K562 (cell line): ENCODE measurements around the gene RNF34. TPM values are rescaled to one million over a fixed set of nuclear protein-coding genes. Genes with fewer than 3 reads are reported as not detected.

ENCODE experiments used
- ATAC-seq: fragments of 200-7000 bp; cut with Tn5 transposase; 3 replicates; pipeline ENCODE4 v1.9.1; 2020; ENCODE audit warnings: moderate library complexity
- BruUV-seq: library from RNA; stranded (reverse); fragments of 400-500 nt; replicated peaks from 2 replicates; lab custom pipeline; 2021; lab: Mats Ljungman, UMichigan
- CTCF ChIA-PET: fragments of 300-600 bp; formaldehyde crosslinking; extraction: SDS; loops from one replicate; lab custom pipeline; 2021; ENCODE audit warnings: low intra/inter-chr PET ratio; lab: Yijun Ruan, JAX
- POLR2A ChIA-PET: fragments of 300-600, 350-650 bp; sonication (Branson Sonifier 250); formaldehyde crosslinking; extraction: SDS; loops from one replicate; lab custom pipeline; 2021; ENCODE audit warnings: antibody characterized with exemption, inconsistent platforms; lab: Yijun Ruan, JAX
- DNase-seq, 4 experiments: peaks; one replicate each; pipeline versions ENCODE4 v3.0.0 to v3.0.0-alpha.2; 2011 to 2018; ENCODE audit warnings: low spot score in 3 of 4, mixed read lengths in 3 of 4; ENCODE audit errors: extremely low read depth in 1 of 4
- FAIRE-seq: peaks from 2 replicates; lab custom pipeline; 2011; peaks lifted over from hg19 to GRCh38; lab: Jason Lieb, UNC
- H2AFZ ChIP-seq: 2 replicates; pipeline ENCODE4 v1.6.0; 2011; ENCODE audit warnings: low read depth, low read length, control low read depth, inconsistent platforms
- H3K27ac ChIP-seq: fragments of 200-600 bp; 3 replicates; pipeline ENCODE4 v1.8.0; 2011; ENCODE audit warnings: low read depth, mild to moderate bottlenecking, control low read depth, inconsistent platforms, low read length, moderate library complexity, mixed read lengths; ENCODE audit errors: extremely low read depth
- H3K27me3 ChIP-seq, 2 experiments: fragments of 300-600 bp in 1 of 2; 2 replicates in 1 of 2; 3 replicates in 1 of 2; pipeline versions ENCODE4 v1.6.0 to v1.8.0; 2011; ENCODE audit warnings: inconsistent platforms in 2 of 2, low read length in 2 of 2, mild to moderate bottlenecking in 1 of 2, mixed read lengths in 1 of 2, moderate library complexity in 1 of 2; ENCODE audit not compliant: control insufficient read depth in 2 of 2, insufficient read depth in 2 of 2
- H3K36me3 ChIP-seq: fragments of 300-600 bp; 3 replicates; pipeline ENCODE4 v1.8.0; 2011; ENCODE audit warnings: mild to moderate bottlenecking, low read length, inconsistent platforms; ENCODE audit not compliant: control insufficient read depth, insufficient read depth
- H3K4me1 ChIP-seq, 2 experiments: fragments of 200-600 bp in 1 of 2; replicated peaks in 1 of 2; 2 replicates in 1 of 2; 3 replicates in 1 of 2; pipeline versions ENCODE4 v1.5.1 to v1.8.0; 2011; ENCODE audit warnings: inconsistent platforms in 2 of 2, low read length in 2 of 2, mild to moderate bottlenecking in 1 of 2, mixed read lengths in 1 of 2, moderate library complexity in 1 of 2; ENCODE audit not compliant: control insufficient read depth in 2 of 2, insufficient read depth in 2 of 2
- H3K4me2 ChIP-seq: 2 replicates; pipeline ENCODE4 v1.6.1; 2011; ENCODE audit warnings: low read length, control low read depth, inconsistent platforms, mixed read lengths; ENCODE audit not compliant: insufficient read depth
- H3K4me3 ChIP-seq: fragments of 200-600 bp; sonication (generic), shearing (Covaris generic); 2 replicates; pipeline ENCODE4 v1.5.1; 2016; ENCODE audit warnings: control low read depth, inconsistent platforms
- H3K79me2 ChIP-seq: fragments of 200-600 bp; 3 replicates; pipeline ENCODE4 v1.8.0; 2011; ENCODE audit warnings: low read length, inconsistent platforms; ENCODE audit not compliant: control insufficient read depth, insufficient read depth
- H3K9ac ChIP-seq, 2 experiments: 2 replicates each; pipeline versions ENCODE4 v1.6.0 to v1.6.1; 2011; ENCODE audit warnings: low read depth in 2 of 2, low read length in 2 of 2, control low read depth in 1 of 2, inconsistent platforms in 1 of 2, mild to moderate bottlenecking in 1 of 2, mixed read lengths in 1 of 2; ENCODE audit not compliant: insufficient read depth in 1 of 2
- H3K9me1 ChIP-seq: one replicate; pipeline ENCODE4 v1.6.0; 2011; ENCODE audit warnings: inconsistent platforms, mild to moderate bottlenecking, low read length, moderate library complexity; ENCODE audit not compliant: control insufficient read depth, insufficient read depth
- H3K9me3 ChIP-seq: replicated peaks from 2 replicates; pipeline ENCODE4 v1.5.1; 2011; ENCODE audit warnings: low read depth, low read length, inconsistent platforms; ENCODE audit not compliant: control insufficient read depth, insufficient read depth
- H4K20me1 ChIP-seq: replicated peaks from 2 replicates; pipeline ENCODE4 v1.6.1; 2011; ENCODE audit warnings: low read length, inconsistent platforms, mixed read lengths; ENCODE audit not compliant: control insufficient read depth, insufficient read depth
- C11orf30 ChIP-seq: fragments of 450-650 bp; IDR thresholded peaks from 2 replicates; pipeline ENCODE4 v1.6.1; 2016; ENCODE audit warnings: low read depth, mild to moderate bottlenecking
- CGGBP1 ChIP-seq: fragments of 250-450 bp; sonication (Bioruptor Pico); IDR thresholded peaks from 2 replicates; pipeline ENCODE4 v1.9.0; 2021; ENCODE audit warnings: mild to moderate bottlenecking
- CHAMP1 ChIP-seq: fragments of 450-650 bp; IDR thresholded peaks from 2 replicates; pipeline ENCODE4 v1.6.1; 2016; ENCODE audit warnings: mild to moderate bottlenecking
- CXXC5 ChIP-seq: fragments of 250-450 bp; sonication (Bioruptor Pico); IDR thresholded peaks from 2 replicates; pipeline ENCODE4 v1.8.0; 2022; ENCODE audit warnings: inconsistent platforms, mild to moderate bottlenecking, moderate library complexity
- FIP1L1 ChIP-seq: fragments of 200-400 bp; formaldehyde crosslinking; IDR thresholded peaks from 2 replicates; pipeline ENCODE4 v1.6.1; 2018; ENCODE audit warnings: mild to moderate bottlenecking, low read depth, low read length; ENCODE audit not compliant: poor library complexity, severe bottlenecking
- HES1 ChIP-seq: fragments of 450-650 bp; IDR thresholded peaks from 2 replicates; pipeline ENCODE4 v1.6.1; 2016; ENCODE audit warnings: low read depth, mild to moderate bottlenecking, moderate library complexity
- MYC ChIP-seq, 2 experiments: fragments of 250-450 bp in 1 of 2; sonication (Bioruptor Pico) in 1 of 2; IDR thresholded peaks; 2 replicates each; pipeline versions ENCODE4 v1.5.1 to v1.6.1; 2012 to 2021; ENCODE audit warnings: low read depth in 2 of 2, borderline replicate concordance in 1 of 2, improper control_type of control experiment in 1 of 2, low read length in 1 of 2, mild to moderate bottlenecking in 1 of 2, moderate library complexity in 1 of 2
- THAP12 ChIP-seq: fragments of 250-450 bp; sonication (Bioruptor Pico); IDR thresholded peaks from 2 replicates; pipeline ENCODE4 v1.9.0; 2021; ENCODE audit warnings: mild to moderate bottlenecking, inconsistent platforms
- XRCC4 ChIP-seq: IDR thresholded peaks from one replicate; pipeline ENCODE4 v1.6.1; 2011; ENCODE audit not compliant: insufficient read depth, insufficient read length; ENCODE audit errors: extremely low read depth
- ZBTB7A ChIP-seq: IDR thresholded peaks from 2 replicates; pipeline ENCODE4 v1.6.1; 2011; ENCODE audit warnings: low read depth, mild to moderate bottlenecking, low read length, moderate library complexity, borderline replicate concordance; ENCODE audit not compliant: control insufficient read depth
- ZNF184 ChIP-seq: sonication (generic); formaldehyde crosslinking; IDR thresholded peaks from 2 replicates; pipeline ENCODE4 v1.5.0; 2020; ENCODE audit warnings: missing genetic modification reagents
- ZNF41 ChIP-seq: fragments of 250-450 bp; sonication (Bioruptor Pico); conservative IDR thresholded peaks from 2 replicates; pipeline ENCODE4 v1.4.0; 2020; ENCODE audit warnings: mild to moderate bottlenecking
- ZNF584 ChIP-seq: fragments of 200-800 bp; sonication (Bioruptor generic); IDR thresholded peaks from 2 replicates; pipeline ENCODE4 v1.6.1; 2016; ENCODE audit warnings: low read depth, mild to moderate bottlenecking, missing genetic modification characterization, missing compliant biosample characterization
- ZNF644 ChIP-seq: fragments of 200-800 bp; sonication (Bioruptor generic); IDR thresholded peaks from 2 replicates; pipeline ENCODE4 v1.6.1; 2016; ENCODE audit warnings: low read depth, missing genetic modification characterization, missing compliant biosample characterization
- WGBS: fragments of 100-300 bp; shearing (Covaris generic); methylation state at CpG from one replicate; pipeline ENCODE4 v1.1.6; 2016; ENCODE audit warnings: low coverage, mixed read lengths; ENCODE audit not compliant: insufficient coverage; ENCODE audit errors: missing lambda C conversion rate; 5-methylcytosine and 5-hydroxymethylcytosine counted together
- in situ Hi-C: fragments of 300-500 bp; cut with MboI; formaldehyde crosslinking; loops from 4 replicates; pipeline ENCODE4 v1.15.0; 2018; ENCODE audit warnings: inconsistent platforms, mixed read lengths
- intact Hi-C: fragments of 100-400 bp; cut with micrococcal nuclease; formaldehyde crosslinking; loops from 2 replicates; pipeline ENCODE4 v1.14.2; 2022
- polyA plus RNA-seq, 8 experiments: library from polyadenylated mRNA; depleted of rRNA in 4 of 8; stranded (reverse) in 5 of 8; unstranded in 3 of 8; fragments of >200 nt; fragmentation: Nextera tagmentation in 2 of 8; fragmentation: Illumina TruSeq in 1 of 8; extraction: Ambion mirVana in 2 of 8; extraction: Trizol in 1 of 8; gene quantifications; 2 replicates each; pipeline versions ENCODE4 v1.2.1 to v1.2.3, GENCODE V29; 2011 to 2014; ENCODE audit warnings: inconsistent platforms in 1 of 8, missing spikeins in 1 of 8
- total RNA-seq, 7 experiments: library from RNA; depleted of rRNA in 6 of 7; stranded (reverse); fragments of >200 nt in 6 of 7; fragmentation: Illumina TruSeq in 2 of 7; extraction: Trizol in 2 of 7; gene quantifications; 2 replicates each; pipeline versions ENCODE4 v1.2.1 to v1.2.3, GENCODE V29; 2011 to 2021; ENCODE audit warnings: low replicate concordance in 1 of 7

Gene RNF34
- total and polyA plus RNA-seq, 9 of the 15 experiments (the other 6 are each of a cell fraction or from before 2014, with no cell fraction given), result 41.7 to 88.9 (median 54.1) TPM

GRCh38 chr12:121466794-121467637 lies 67.1 kb downstream of the RNF34 start:
- no TSS peak for BruUV-seq
- Histone ChIP-seq H3K9me1 (no peaks in the 10 kb centered on the region), H3K4me2 (peak overlapping the region; percentile 91; the same call in 1 of the 2 replicates), H3K27me3 (no peaks in the 10 kb centered on the region), H3K4me1 (peaks cover 14 to 32% of the 10 kb centered on the region in 2 experiments), H3K27ac (peak overlapping the region; percentile 84), H2AFZ (peak overlapping the region; percentile 81; the same call in 1 of the 2 replicates), H4K20me1 (peaks cover 10% of the 10 kb centered on the region), H3K9me3 (no peaks in the 10 kb centered on the region), H3K4me3 (peak overlapping the region; percentile 67), H3K36me3 (peaks cover 16% of the 10 kb centered on the region; the same call in 2 of the 3 replicates), H3K79me2 (peaks cover 43% of the 10 kb centered on the region), H3K9ac (peak overlapping the region; percentile 84 to 97; a peak in 3 of 4 replicates)
- ChIA-PET CTCF (interaction anchor here (0.6 kb wide), 1 partner anchor 548 kb away, joined by 4 read pairs; no protein-coding TSS in a partner anchor), POLR2A (interaction anchor here (0.7 kb wide), 1 partner anchor 19 kb away, joined by 3 read pairs; no protein-coding TSS in a partner anchor)
- ATAC-seq (peak; percentile 97), FAIRE-seq (peak; percentile 37), DNase-seq (peak; percentile 94 to 98 (median 98))
- in situ Hi-C loops (no loop called here), intact Hi-C loops (no loop called here)
- WGBS, result 0% methylated on average over 30 of the region's 139 CpGs
- TF ChIP-seq THAP12 (peak; percentile 41; the same call in 1 of the 2 replicates), ZNF584 (CRISPR knock-in tag) (no peak), HES1 (no peak), ZNF184 (CRISPR knock-in tag) (no peak), C11orf30 (no peak), FIP1L1 (peak; percentile 21), CXXC5 (CRISPR knock-in tag) (peak; percentile 62), CGGBP1 (CRISPR knock-in tag) (no peak), XRCC4 (no peak), ZNF41 (CRISPR knock-in tag) (no peak), ZBTB7A (peak; percentile 66; the same call in 1 of the 2 replicates), ZNF644 (tag) (no peak), MYC (IDR thresholded peaks at IDR 0.05; ENCODE audit: low read depth, low read length) (peak; percentile 59; the same call in 1 of the 2 replicates), MYC (CRISPR knock-in tag; IDR thresholded peaks at IDR 0.05; ENCODE audit: borderline replicate concordance, low read depth) (no peak), CHAMP1 (no peak)
